CD4-positive, alpha-beta T cell (primary cell): Measurements from ENCODE around the gene REEP5. TPM values are rescaled to one million over a fixed set of nuclear protein-coding genes. Genes with fewer than 3 reads are reported as not detected.
"Not testable (repeated sequence)": the region's sequence is repeated elsewhere in the genome, so short reads cannot be mapped to it uniquely, and the experiment has no call there.

Source experiments
- ATAC-seq: fragments of 200-7000 bp; cut with Tn5 transposase; one replicate; pipeline ENCODE4 v1.10.0; 2022; ENCODE audit warnings: mild to moderate bottlenecking; ENCODE audit not compliant: poor library complexity
- CTCF ChIA-PET: fragments of 350-600 bp; sonication (Branson Sonifier 250); formaldehyde crosslinking; loops from one replicate; lab custom pipeline; 2021; ENCODE audit warnings: antibody characterized with exemption, inconsistent platforms; lab: Charles Lee
- POLR2A ChIA-PET: fragments of 350-600 bp; sonication (Branson Sonifier 250); formaldehyde crosslinking; loops from one replicate; lab custom pipeline; 2021; ENCODE audit warnings: antibody characterized with exemption, inconsistent platforms; lab: Charles Lee
- DNase-seq, 14 experiments: peaks; one replicate each; pipeline ENCODE4 v3.0.0-alpha.2; 2013 to 2020; ENCODE audit warnings: mixed read lengths in 2 of 14
- H3K27ac ChIP-seq, 2 donors: one replicate each; pipeline versions ENCODE4 v1.5.1 to v1.7.0; 2013; ENCODE audit warnings: low read length in 2 of 2, low read depth in 1 of 2, mild to moderate bottlenecking in 1 of 2
- H3K27me3 ChIP-seq, 2 experiments: 1 replicate in 1 of 2; 2 replicates in 1 of 2; pipeline versions ENCODE4 v1.6.1 to v1.7.0; 2013; ENCODE audit warnings: low read length in 2 of 2, control low read depth in 1 of 2, mild to moderate bottlenecking in 1 of 2, moderate library complexity in 1 of 2; ENCODE audit not compliant: insufficient read depth in 2 of 2, control insufficient read depth in 1 of 2
- H3K36me3 ChIP-seq: one replicate; pipeline ENCODE4 v1.6.1; 2013; ENCODE audit warnings: low read length, control low read depth; ENCODE audit not compliant: insufficient read depth
- H3K4me1 ChIP-seq: one replicate; pipeline ENCODE4 v1.6.1; 2013; ENCODE audit warnings: low read length, control low read depth; ENCODE audit not compliant: insufficient read depth
- H3K4me3 ChIP-seq: one replicate; pipeline ENCODE4 v1.5.1; 2013; ENCODE audit warnings: mild to moderate bottlenecking, low read length, moderate library complexity
- H3K9me3 ChIP-seq, 2 experiments: 1 replicate in 1 of 2; 2 replicates in 1 of 2; pipeline versions ENCODE4 v1.6.1 to v1.7.0; 2013; ENCODE audit warnings: low read length in 2 of 2, mild to moderate bottlenecking in 2 of 2, control low read depth in 1 of 2, moderate library complexity in 1 of 2; ENCODE audit not compliant: control insufficient read depth in 1 of 2, insufficient read depth in 1 of 2
- H3K27ac Mint-ChIP-seq: one replicate; pipeline ENCODE4 v1.8.0; 2020; ENCODE audit warnings: mixed read lengths
- H3K27me3 Mint-ChIP-seq: one replicate; pipeline ENCODE4 v1.8.0; 2021; ENCODE audit warnings: mixed read lengths
- H3K36me3 Mint-ChIP-seq: one replicate; pipeline ENCODE4 v1.8.0; 2021; ENCODE audit warnings: low read depth, mixed read lengths
- H3K4me1 Mint-ChIP-seq: one replicate; pipeline ENCODE4 v1.8.0; 2021; ENCODE audit warnings: low read depth, mixed read lengths
- H3K4me3 Mint-ChIP-seq: one replicate; pipeline ENCODE4 v1.8.0; 2020; ENCODE audit warnings: mild to moderate bottlenecking, mixed read lengths
- H3K9me3 Mint-ChIP-seq: one replicate; pipeline ENCODE4 v1.8.0; 2020; ENCODE audit warnings: mixed read lengths
- CTCF ChIP-seq: fragments of 200-600 bp; IDR thresholded peaks from one replicate; pipeline ENCODE4 v1.8.0; 2022; ENCODE audit warnings: antibody characterized with exemption, mild to moderate bottlenecking
- intact Hi-C, 2 experiments: fragments of 100-400 bp; cut with DNase I in 1 of 2; cut with micrococcal nuclease in 1 of 2; formaldehyde crosslinking; loops; one replicate each; pipeline versions ENCODE4 v1.15.1 to v1.9.0; 2023 to 2025; cut with DNase I, micrococcal nuclease
- total RNA-seq, 174 experiments: library from RNA in 2 of 174; stranded (reverse) in 2 of 174; gene quantifications; one replicate each; pipeline ENCODE4 v1.2.3 and lab custom pipeline; 2021 to 2026

The REEP5 gene
- total RNA-seq, 2 experiments from 2014 or later, result 25.3 to 26.6 TPM

- Histone ChIP-seq H3K27ac (no peak overlapping the region), H3K36me3 (peaks cover 39% of the 10 kb centered on the region)
- CTCF ChIA-PET, result interaction anchor here (2.1 kb wide), 1 partner anchor 14 kb away, joined by 14 read pairs; no protein-coding TSS in a partner anchor
Observed at GRCh38 chr5:112862085-112862484, 59.9 kb downstream of the REEP5 start.

GRCh38 chr5:112861638-112861985 is 60.4 kb downstream of the REEP5 start:
- TF ChIP-seq CTCF, result no peak
- ChIA-PET CTCF (interaction anchor here (1.4 to 2.1 kb wide), 4 partner anchors 13 to 118 kb away, joined by 5 to 14 read pairs (median 6); no protein-coding TSS in a partner anchor), POLR2A (interaction anchor here (0.6 to 1.9 kb wide), 8 partner anchors 10 to 211 kb away, joined by 3 to 21 read pairs (median 7); partner anchors contain the start of genes DCP2 and REEP5)
- Mint-ChIP-seq H3K36me3 (peaks cover 35% of the 10 kb centered on the region), H3K27ac (peak overlapping the region; percentile 93), H3K4me1 (peaks cover 38% of the 10 kb centered on the region), H3K27me3 (peaks cover 6% of the 10 kb centered on the region), H3K9me3 (no peaks in the 10 kb centered on the region), H3K4me3 (peak overlapping the region; percentile 92)
- no peak for ATAC-seq
- no peak for DNase-seq
- Histone ChIP-seq H3K4me1 (peaks cover 24% of the 10 kb centered on the region), H3K9me3 (no peaks in the 10 kb centered on the region), H3K27ac (peak overlapping the region; percentile 65 to 88), H3K27me3 (no peaks in the 10 kb centered on the region), H3K36me3 (peaks cover 34% of the 10 kb centered on the region), H3K4me3 (peak overlapping the region; percentile 94)
- intact Hi-C loops, result loop anchor here (2.0 to 10.0 kb wide), 6 partner anchors 61 to 653 kb away; partner anchors contain the start of genes REEP5 (in 2 of the 2), DCP2 (in 1 of the 2) and YTHDC2 (in 1 of the 2)

More at GRCh38 chr5:112862085-112862484, 59.9 kb downstream of the REEP5 start:
- H3K27ac Mint-ChIP-seq, result peak overlapping the region; percentile 93
- peaks cover 40% of the 10 kb centered on the region for H3K36me3 Mint-ChIP-seq
- H3K4me1 Mint-ChIP-seq, result peaks cover 43% of the 10 kb centered on the region
- DNase-seq, result no peak
- ATAC-seq, result no peak
- Histone ChIP-seq H3K4me3 (peak overlapping the region; percentile 94), H3K27me3 (no peaks in the 10 kb centered on the region), H3K9me3 (no peaks in the 10 kb centered on the region), H3K4me1 (peaks cover 24% of the 10 kb centered on the region)
- POLR2A ChIA-PET, result no interaction called here
- H3K4me3 Mint-ChIP-seq, result peak overlapping the region; percentile 92
- intact Hi-C loops, result loop anchor here (2.0 to 10.0 kb wide), 6 partner anchors 60 to 653 kb away; partner anchors contain the start of genes DCP2 (in 1 of the 2), REEP5 (in 1 of the 2) and YTHDC2 (in 1 of the 2)
- H3K9me3 Mint-ChIP-seq, result no peaks in the 10 kb centered on the region
- H3K27me3 Mint-ChIP-seq, result peaks cover 6% of the 10 kb centered on the region
- TF ChIP-seq CTCF, result no peak

GRCh38 chr5:112860929-112861637 is 60.9 kb downstream of the REEP5 start, which contains the start of gene SRP19:
Gene SRP19, plus strand, starts transcription at chr5:112861287. Its CDS starts 90 bp downstream, at chr5:112861377.
- H3K4me1 ChIP-seq, result peaks cover 24% of the 10 kb centered on the region
- H3K9me3 ChIP-seq, result no peaks in the 10 kb centered on the region
- H3K36me3 ChIP-seq, result peaks cover 29% of the 10 kb centered on the region
- H3K36me3 Mint-ChIP-seq, result peaks cover 30% of the 10 kb centered on the region
- POLR2A ChIA-PET, result interaction anchor here (0.5 to 1.9 kb wide), 17 partner anchors 8 to 654 kb away, joined by 3 to 21 read pairs (median 5); partner anchors contain the start of genes DCP2 and REEP5
- H3K27me3 ChIP-seq, result no peaks in the 10 kb centered on the region
- peak within 1 kb of the TSS; percentile 93 for H3K27ac Mint-ChIP-seq
- CTCF ChIA-PET, result interaction anchor here (0.9 to 2.1 kb wide), 5 partner anchors 13 to 118 kb away, joined by 3 to 14 read pairs (median 5); partner anchors contain the start of gene DCP2
- H3K27ac ChIP-seq, result peak within 1 kb of the TSS; percentile 65 to 88
- ATAC-seq, result peak; percentile 93
- peaks cover 12% of the 10 kb centered on the region for H3K27me3 Mint-ChIP-seq
- H3K4me3 Mint-ChIP-seq, result peak within 1 kb of the TSS; percentile 92
- H3K4me1 Mint-ChIP-seq, result peaks cover 36% of the 10 kb centered on the region
- intact Hi-C loops, result loop anchor here (2.0 to 10.0 kb wide), 6 partner anchors 61 to 654 kb away; partner anchors contain the start of genes REEP5 (in 2 of the 2), DCP2 (in 1 of the 2) and YTHDC2 (in 1 of the 2)
- DNase-seq, result peak; percentile 82 to 97 (median 86)
- TF ChIP-seq CTCF, result no peak
- no peaks in the 10 kb centered on the region for H3K9me3 Mint-ChIP-seq
- peak within 1 kb of the TSS; percentile 94 for H3K4me3 ChIP-seq

GRCh38 chr5:112860571-112860928 is 61.5 kb downstream of the REEP5 start:
- peak overlapping the region; percentile 94 for H3K4me3 ChIP-seq
- peaks cover 17% of the 10 kb centered on the region for H3K27me3 Mint-ChIP-seq
- ChIA-PET POLR2A (interaction anchor here (0.9 to 1.9 kb wide), 15 partner anchors 9 to 655 kb away, joined by 3 to 21 read pairs (median 5); partner anchors contain the start of genes DCP2 and REEP5), CTCF (interaction anchor here (0.9 to 2.1 kb wide), 5 partner anchors 12 to 119 kb away, joined by 3 to 14 read pairs (median 5); partner anchors contain the start of gene DCP2)
- peaks cover 27% of the 10 kb centered on the region for H3K36me3 ChIP-seq
- H3K9me3 ChIP-seq, H3K9me3 Mint-ChIP-seq, ATAC-seq, DNase-seq, H3K27me3 ChIP-seq: not testable (repeated sequence)
- H3K4me1 ChIP-seq, result peaks cover 24% of the 10 kb centered on the region
- H3K27ac Mint-ChIP-seq, result peak overlapping the region; percentile 93
- intact Hi-C loops, result loop anchor here (2.0 to 10.0 kb wide), 6 partner anchors 62 to 654 kb away; partner anchors contain the start of genes REEP5 (in 2 of the 2), DCP2 (in 1 of the 2) and YTHDC2 (in 1 of the 2)
- H3K4me3 Mint-ChIP-seq, result peak overlapping the region; percentile 92
- peaks cover 30% of the 10 kb centered on the region for H3K36me3 Mint-ChIP-seq
- H3K27ac ChIP-seq, result peak overlapping the region; percentile 65 to 88
- peaks cover 36% of the 10 kb centered on the region for H3K4me1 Mint-ChIP-seq
